PC-9 (cell line): ENCODE data around the gene KLRC3. TPM values are rescaled to one million over a fixed set of nuclear protein-coding genes. Genes with fewer than 3 reads are reported as not detected.
A peak's percentile ranks its signal among the peaks of the same experiment; 100 is the strongest.
"Not testable (repeated sequence)": the region's sequence is repeated elsewhere in the genome, so short reads cannot be mapped to it uniquely, and the experiment has no call there.

Source experiments
- BruUV-seq: library from RNA; stranded (reverse); fragments of 400-500 nt; replicated peaks from 2 replicates; lab custom pipeline; 2021; lab: Mats Ljungman, UMichigan
- CTCF ChIA-PET: fragments of 300-600 bp; sonication (Branson Sonifier 250); formaldehyde crosslinking; loops from one replicate; lab custom pipeline; 2022; ENCODE audit warnings: antibody characterized with exemption; lab: Charles Lee
- POLR2A ChIA-PET: fragments of 300-600 bp; sonication (Branson Sonifier 250); formaldehyde crosslinking; loops from one replicate; lab custom pipeline; 2022; ENCODE audit warnings: antibody characterized with exemption; ENCODE audit not compliant: unreplicated experiment; lab: Charles Lee
- DNase-seq, 2 experiments: peaks; one replicate each; pipeline versions ENCODE4 v3.0.0 to v3.0.0-alpha.2; 2015 to 2022; ENCODE audit warnings: mixed read lengths in 1 of 2
- H2AFZ ChIP-seq: fragments of 200-600 bp; sonication (generic); 2 replicates; pipeline ENCODE4 v1.8.1; 2017; ENCODE audit warnings: antibody characterized with exemption
- H3F3A ChIP-seq: fragments of 200-600 bp; sonication (generic); 2 replicates; pipeline ENCODE4 v1.8.1; 2017; ENCODE audit warnings: antibody characterized with exemption, mild to moderate bottlenecking, low read depth; ENCODE audit not compliant: insufficient read depth
- H3K27ac ChIP-seq: fragments of 200-600 bp; sonication (generic); 2 replicates; pipeline ENCODE4 v1.6.1; 2016; ENCODE audit warnings: mixed run types
- H3K27me3 ChIP-seq: fragments of 200-600 bp; sonication (generic); 2 replicates; pipeline ENCODE4 v1.6.1; 2016; ENCODE audit warnings: low read depth, mixed run types; ENCODE audit not compliant: insufficient read depth
- H3K36me3 ChIP-seq: fragments of 200-600 bp; sonication (generic); 2 replicates; pipeline ENCODE4 v1.6.1; 2016; ENCODE audit warnings: low read depth, mixed run types
- H3K4me1 ChIP-seq: fragments of 200-600 bp; sonication (generic); replicated peaks from 2 replicates; pipeline ENCODE4 v1.6.1; 2016; ENCODE audit warnings: mixed run types; ENCODE audit not compliant: insufficient read depth
- H3K4me2 ChIP-seq: fragments of 200-600 bp; sonication (generic); 2 replicates; pipeline ENCODE4 v1.6.1; 2017; ENCODE audit warnings: mixed run types
- H3K4me3 ChIP-seq: fragments of 200-600 bp; sonication (generic); 2 replicates; pipeline ENCODE4 v1.6.1; 2016; ENCODE audit warnings: mixed run types
- H3K79me2 ChIP-seq: fragments of 200-600 bp; sonication (generic); 2 replicates; pipeline ENCODE4 v1.6.1; 2017; ENCODE audit warnings: low read depth, mixed run types
- H3K9me2 ChIP-seq: fragments of 200-600 bp; sonication (generic); 2 replicates; pipeline ENCODE4 v1.8.1; 2017; ENCODE audit warnings: mild to moderate bottlenecking; ENCODE audit not compliant: insufficient read depth
- H3K9me3 ChIP-seq: fragments of 200-600 bp; sonication (generic); 2 replicates; pipeline ENCODE4 v1.8.1; 2016; ENCODE audit warnings: low read depth; ENCODE audit not compliant: insufficient read depth
- H4K20me1 ChIP-seq: fragments of 200-600 bp; sonication (generic); 2 replicates; pipeline ENCODE4 v1.8.1; 2017; ENCODE audit not compliant: insufficient read depth
- EZH2 ChIP-seq: fragments of 200-600 bp; sonication (generic); IDR thresholded peaks from 2 replicates; pipeline ENCODE4 v1.8.0; 2017; ENCODE audit warnings: antibody characterized with exemption, low read depth
- intact Hi-C: fragments of 100-400 bp; cut with micrococcal nuclease; formaldehyde crosslinking; loops from one replicate; pipeline ENCODE4 v1.10.0; 2022; ENCODE audit not compliant: unreplicated experiment
- total RNA-seq: library from RNA; stranded (reverse); gene quantifications from 2 replicates; pipeline ENCODE4 v1.2.3, GENCODE V29; 2021
- TF ChIP-seq, protein P1 (sequence below): fragments of 200-600 bp; sonication (generic); conservative IDR thresholded peaks from 2 replicates; pipeline ENCODE4 v1.6.1; 2017; ENCODE audit warnings: mixed run types, antibody characterized with exemption, mild to moderate bottlenecking, moderate library complexity

The KLRC3 gene
- total RNA-seq, 1 experiment from 2014 or later = not detected

DNA sequence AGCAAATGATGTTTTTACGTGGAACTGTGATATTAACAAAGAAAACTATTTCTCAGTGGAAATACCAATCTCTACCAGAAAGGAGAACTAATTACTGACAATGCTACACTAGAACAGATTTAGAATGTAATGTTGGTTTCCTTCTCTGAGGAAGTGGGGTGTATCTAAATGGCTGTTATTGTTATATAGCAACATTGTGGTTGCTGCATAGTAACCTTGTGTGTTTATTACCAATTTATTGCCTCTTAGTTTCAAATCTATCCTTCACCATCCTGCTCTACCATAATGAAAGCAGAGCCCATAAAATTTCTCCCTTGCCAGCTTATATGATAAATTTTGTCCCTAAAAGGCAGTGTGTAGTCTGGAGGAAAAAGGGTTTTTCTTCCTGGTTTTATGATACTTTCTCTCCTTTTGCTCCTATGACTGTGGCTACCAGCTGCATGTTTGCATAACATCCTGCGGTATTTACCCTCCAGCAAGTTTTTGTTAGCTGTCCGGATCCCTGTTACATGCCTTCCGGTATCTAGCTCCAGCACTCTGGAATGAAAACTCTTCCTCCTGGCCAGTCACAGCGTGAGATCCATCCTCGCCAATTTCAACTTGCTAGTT lies 24.9 kb downstream of the KLRC3 start:
- peak; percentile 78 to 89 for DNase-seq
- no peak overlapping the region for H2AFZ ChIP-seq
- H3K4me2 ChIP-seq = peak overlapping the region; percentile 41
- peak overlapping the region; percentile 9; the same call in 1 of the 2 replicates for H3K4me3 ChIP-seq
- no peaks in the 10 kb centered on the region for H3K79me2 ChIP-seq
- no peaks in the 10 kb centered on the region for H3K9me2 ChIP-seq
- peaks cover 38% of the 10 kb centered on the region for H3K4me1 ChIP-seq
- H3F3A ChIP-seq = peaks cover 22% of the 10 kb centered on the region
- no TSS peak for BruUV-seq
- ChIA-PET CTCF (no interaction called here), POLR2A (interaction anchor here (0.5 to 0.6 kb wide), 3 partner anchors 300 to 794 kb away, joined by 3 to 7 read pairs (median 6); no protein-coding TSS in a partner anchor)
- intact Hi-C loops = loop anchor here (2.0 kb wide), 1 partner anchor 57 kb away; no protein-coding TSS in a partner anchor
- no peaks in the 10 kb centered on the region for H4K20me1 ChIP-seq
- 0 out of 2 replicates have a peak, but pooled peaks cover 3% of the 10 kb centered on the region for H3K36me3 ChIP-seq
- peaks cover 8% of the 10 kb centered on the region; the same call in 1 of the 2 replicates for H3K9me3 ChIP-seq
- TF ChIP-seq, protein P1, sequence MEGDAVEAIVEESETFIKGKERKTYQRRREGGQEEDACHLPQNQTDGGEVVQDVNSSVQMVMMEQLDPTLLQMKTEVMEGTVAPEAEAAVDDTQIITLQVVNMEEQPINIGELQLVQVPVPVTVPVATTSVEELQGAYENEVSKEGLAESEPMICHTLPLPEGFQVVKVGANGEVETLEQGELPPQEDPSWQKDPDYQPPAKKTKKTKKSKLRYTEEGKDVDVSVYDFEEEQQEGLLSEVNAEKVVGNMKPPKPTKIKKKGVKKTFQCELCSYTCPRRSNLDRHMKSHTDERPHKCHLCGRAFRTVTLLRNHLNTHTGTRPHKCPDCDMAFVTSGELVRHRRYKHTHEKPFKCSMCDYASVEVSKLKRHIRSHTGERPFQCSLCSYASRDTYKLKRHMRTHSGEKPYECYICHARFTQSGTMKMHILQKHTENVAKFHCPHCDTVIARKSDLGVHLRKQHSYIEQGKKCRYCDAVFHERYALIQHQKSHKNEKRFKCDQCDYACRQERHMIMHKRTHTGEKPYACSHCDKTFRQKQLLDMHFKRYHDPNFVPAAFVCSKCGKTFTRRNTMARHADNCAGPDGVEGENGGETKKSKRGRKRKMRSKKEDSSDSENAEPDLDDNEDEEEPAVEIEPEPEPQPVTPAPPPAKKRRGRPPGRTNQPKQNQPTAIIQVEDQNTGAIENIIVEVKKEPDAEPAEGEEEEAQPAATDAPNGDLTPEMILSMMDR = no peak
- TF ChIP-seq EZH2 = no peak
- no peaks in the 10 kb centered on the region for H3K27me3 ChIP-seq
- H3K27ac ChIP-seq = peak overlapping the region; percentile 66

DNA sequence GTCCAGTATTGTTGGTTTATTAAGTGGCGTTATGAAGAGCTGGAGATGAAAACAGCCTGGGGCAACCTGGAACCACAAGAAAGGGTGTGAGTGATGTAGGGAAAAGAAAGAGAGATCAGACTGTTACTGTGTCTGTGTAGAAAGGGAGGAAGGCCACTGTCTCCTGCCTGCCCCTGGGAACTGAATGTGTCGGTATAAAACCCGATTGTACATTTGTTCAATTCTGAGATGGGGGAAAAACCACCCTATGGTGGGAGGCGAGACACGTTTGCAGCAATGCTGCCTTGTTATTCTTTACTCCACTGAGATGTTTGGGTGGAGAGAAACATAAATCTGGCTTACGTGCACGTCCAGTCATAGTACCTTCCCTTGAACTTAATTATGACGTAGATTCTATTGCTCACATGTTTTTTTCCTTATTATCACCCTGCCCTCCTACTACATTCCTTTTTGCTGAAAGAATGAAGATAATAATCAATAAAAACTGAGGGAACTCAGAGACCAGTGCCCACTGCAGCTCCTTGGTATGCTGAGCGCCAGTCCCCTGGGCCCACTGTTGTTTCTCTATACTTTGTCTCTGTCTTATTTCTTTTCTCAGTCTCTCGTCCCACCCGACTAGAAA lies 25.8 kb downstream of the KLRC3 start:
- CTCF ChIA-PET, H2AFZ ChIP-seq, H3K9me2 ChIP-seq, POLR2A ChIA-PET, H3K4me3 ChIP-seq, H3K36me3 ChIP-seq, H3K9me3 ChIP-seq, H3K79me2 ChIP-seq, BruUV-seq, H4K20me1 ChIP-seq, H3K27me3 ChIP-seq: not testable (repeated sequence)
- H3F3A ChIP-seq = peaks cover 22% of the 10 kb centered on the region
- H3K27ac ChIP-seq = peak overlapping the region; percentile 66; the same call in 1 of the 2 replicates
- peak in 1 of 2 experiments; percentile 21 for DNase-seq
- intact Hi-C loops = loop anchor here (2.0 kb wide), 1 partner anchor 56 kb away; no protein-coding TSS in a partner anchor
- H3K4me2 ChIP-seq = peak overlapping the region; percentile 41; the same call in 1 of the 2 replicates
- peaks cover 38% of the 10 kb centered on the region for H3K4me1 ChIP-seq

DNA sequence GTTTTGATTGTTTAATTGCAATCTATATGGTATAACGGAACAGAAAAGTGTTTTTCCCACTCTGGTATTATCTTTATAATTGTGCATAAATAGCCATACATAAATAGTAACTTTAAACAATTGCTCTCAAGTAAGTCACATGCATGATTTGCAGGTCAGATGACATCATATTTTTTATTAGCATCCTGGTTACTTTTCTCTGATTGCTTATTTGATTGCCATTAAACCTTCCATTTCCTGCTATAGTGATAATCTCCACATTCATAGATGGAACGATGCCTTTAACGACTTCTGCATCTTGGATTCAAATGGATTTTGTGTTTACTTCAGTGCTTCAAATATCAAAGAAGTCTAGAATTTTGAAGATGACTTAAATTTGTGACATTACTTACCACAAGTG lies 27.1 kb downstream of the KLRC3 start:
- no TSS peak for BruUV-seq
- Histone ChIP-seq H3K36me3 (0 out of 2 replicates have a peak, but pooled peaks cover 3% of the 10 kb centered on the region), H3K9me3 (0 out of 2 replicates have a peak, but pooled peaks cover 4% of the 10 kb centered on the region), H2AFZ (no peak overlapping the region), H3K27me3 (no peaks in the 10 kb centered on the region), H3F3A (peaks cover 22% of the 10 kb centered on the region), H3K4me3 (no peak overlapping the region), H4K20me1 (no peaks in the 10 kb centered on the region), H3K27ac (no peak overlapping the region), H3K79me2 (no peaks in the 10 kb centered on the region), H3K4me1 (peaks cover 30% of the 10 kb centered on the region), H3K4me2 (no peak overlapping the region), H3K9me2 (no peaks in the 10 kb centered on the region)
- intact Hi-C loops = no loop called here
- TF ChIP-seq, protein P1 = no peak
- TF ChIP-seq EZH2 = no peak
- DNase-seq = no peak
- CTCF ChIA-PET = no interaction called here
- POLR2A ChIA-PET = interaction anchor here (0.6 kb wide), 1 partner anchor 181 kb away, joined by 8 read pairs; no protein-coding TSS in a partner anchor
